Kidney (tissue), 14 donors: ENCODE measurements around the gene FADS2. TPM values are rescaled to one million over a fixed set of nuclear protein-coding genes. Genes with fewer than 3 reads are reported as not detected.

Source experiments
- DNase-seq, 5 donors: peaks; one replicate each; pipeline ENCODE4 v3.0.0-alpha.2; 2013 to 2020
- FAIRE-seq: peaks from 2 replicates; lab custom pipeline; 2012; peaks lifted over from hg19 to GRCh38; lab: Jason Lieb, UNC
- H3K27ac ChIP-seq, 2 donors: one replicate each; pipeline ENCODE4 v1.7.0; 2013; ENCODE audit warnings: low read depth in 2 of 2, low read length in 2 of 2, inconsistent platforms in 1 of 2
- H3K27me3 ChIP-seq: one replicate; pipeline ENCODE4 v1.7.1; 2013; ENCODE audit warnings: low read length, inconsistent platforms; ENCODE audit not compliant: control insufficient read depth, insufficient read depth
- H3K36me3 ChIP-seq, 3 donors: one replicate each; pipeline versions ENCODE4 v1.7.0 to v1.7.1; 2013; ENCODE audit warnings: low read length in 3 of 3, control low read depth in 1 of 3, inconsistent platforms in 1 of 3; ENCODE audit not compliant: insufficient read depth in 3 of 3, control insufficient read depth in 2 of 3
- H3K4me1 ChIP-seq, 3 donors: one replicate each; pipeline versions ENCODE4 v1.7.0 to v1.7.1; 2013; ENCODE audit warnings: low read length in 3 of 3, inconsistent platforms in 1 of 3, low read depth in 1 of 3; ENCODE audit not compliant: control insufficient read depth in 2 of 3, insufficient read depth in 2 of 3
- H3K4me3 ChIP-seq, 3 donors: one replicate each; pipeline versions ENCODE4 v1.7.0 to v1.8.1; 2013; ENCODE audit warnings: low read length in 3 of 3, control low read depth in 1 of 3, inconsistent platforms in 1 of 3
- H3K9ac ChIP-seq, 3 donors: one replicate each; pipeline versions ENCODE4 v1.7.0 to v1.7.1; 2013; ENCODE audit warnings: low read length in 3 of 3, control low read depth in 1 of 3, inconsistent platforms in 1 of 3
- H3K9me3 ChIP-seq, 3 donors: one replicate each; pipeline versions ENCODE4 v1.7.0 to v1.7.1; 2013; ENCODE audit warnings: low read length in 3 of 3, control low read depth in 1 of 3, inconsistent platforms in 1 of 3; ENCODE audit not compliant: control insufficient read depth in 2 of 3, insufficient read depth in 1 of 3
- CTCF ChIP-seq: IDR thresholded peaks from 3 replicates; pipeline ENCODE4 v1.5.1; 2012; ENCODE audit warnings: mild to moderate bottlenecking, moderate library complexity, borderline replicate concordance; ENCODE audit not compliant: insufficient read depth; ENCODE audit errors: extremely low read depth
- intact Hi-C: fragments of 100-400 bp; cut with DNase I; formaldehyde crosslinking; loops from one replicate; pipeline ENCODE4 v1.11.1; 2022
- polyA plus RNA-seq: library from polyadenylated mRNA; stranded (reverse); fragments of 350-450 nt; fragmentation: Illumina TruSeq; extraction: RNeasy Lipid Tissue Mini Kit (QIAGEN cat#74804); gene quantifications from one replicate; pipeline ENCODE4 v1.2.3, GENCODE V29; 2014; ENCODE audit warnings: low read depth, low replicate concordance; ENCODE audit not compliant: insufficient read depth
- total RNA-seq: library from RNA; stranded (reverse); fragmentation: NEBNext Ultra II Directional; extraction: Animal tissue kit (Norgen Biotek cat#: 25700); gene quantifications from one replicate; pipeline ENCODE4 v1.2.1, GENCODE V29; 2021
- donor health status: control.
- donor health status: control.
- donor health status: control.
- donor health status: control.
- donor health status: control.
- donor health status: DM: yes; HTN: yes; CAD: no.
- donor health status: Normal renal cell carcinoma (clear cell type).

Gene FADS2
- total and polyA plus RNA-seq, 2 donors from 2014 or later: 9.8 to 49.2 TPM

DNA sequence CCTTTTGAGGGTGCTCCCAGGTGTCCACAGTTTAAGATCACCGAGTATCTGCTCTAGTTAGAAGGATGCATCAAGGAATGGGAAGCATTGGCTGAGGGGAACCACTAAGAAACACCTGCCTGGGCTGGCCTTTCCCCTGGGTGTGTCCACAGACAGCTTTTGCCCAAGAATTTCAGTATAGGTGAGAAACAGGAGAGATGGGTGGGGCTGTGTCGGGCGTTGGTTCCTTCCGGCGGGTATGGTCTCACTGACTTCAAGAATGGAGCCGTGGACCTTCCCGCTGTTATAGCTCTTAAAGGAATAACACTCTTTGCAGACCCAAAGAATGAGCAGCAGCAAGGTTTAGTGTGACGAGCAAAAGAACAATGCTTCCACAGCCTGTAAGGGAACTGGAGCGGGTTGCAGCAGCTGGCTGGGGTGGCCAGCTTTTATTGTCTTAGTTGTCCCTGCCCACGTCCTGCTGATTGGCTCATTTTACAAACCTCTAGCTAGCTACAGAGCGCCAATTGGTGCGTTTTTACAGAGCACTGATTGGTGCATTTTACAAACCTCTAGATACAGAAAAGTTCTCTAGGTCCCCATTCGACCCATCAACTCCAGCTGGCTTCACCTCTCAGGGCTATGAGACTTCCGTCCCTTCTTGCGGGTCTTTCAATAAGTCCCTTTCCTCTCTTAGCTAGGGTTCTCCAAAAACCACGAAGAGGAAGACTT lies 13.7 kb upstream of the FADS2 start:
- H3K27ac ChIP-seq: peak overlapping the region; percentile 74 to 75

GRCh38 chr11:61814958-61815789 lies 12.9 kb upstream of the FADS2 start:
- FAIRE-seq: no peak
- no peaks in the 10 kb centered on the region for H3K27me3 ChIP-seq
- peak overlapping the region; percentile 93 to 97 for H3K27ac ChIP-seq
- H3K9me3 ChIP-seq: no peaks in the 10 kb centered on the region
- peak overlapping the region; percentile 75 to 82 (median 79) for H3K4me3 ChIP-seq
- peak overlapping the region; percentile 76 to 94 (median 94) for H3K9ac ChIP-seq
- H3K4me1 ChIP-seq: peaks cover 0 to 8% (median 0%) of the 10 kb centered on the region in 3 donors
- TF ChIP-seq CTCF: no peak
- H3K36me3 ChIP-seq: peaks cover 0 to 3% (median 2%) of the 10 kb centered on the region in 3 donors
- peak; percentile 94 to 99 (median 97) for DNase-seq
- intact Hi-C loops: no loop called here

More for the DNA sequence above, 13.7 kb upstream of the FADS2 start:
- FAIRE-seq (no peak), DNase-seq (peak in 3 of 5 donors; percentile 42 to 58 (median 54))
- H3K4me3 ChIP-seq: peak overlapping the region; percentile 49 to 79 (median 54)
- no peaks in the 10 kb centered on the region for H3K27me3 ChIP-seq
- no peaks in the 10 kb centered on the region for H3K9me3 ChIP-seq
- H3K36me3 ChIP-seq: peaks cover 0 to 3% (median 2%) of the 10 kb centered on the region in 3 donors
- intact Hi-C loops: no loop called here
- no peak for TF ChIP-seq CTCF
- H3K4me1 ChIP-seq: peaks cover 0 to 8% (median 0%) of the 10 kb centered on the region in 3 donors
- peak overlapping the region in 2 of 3 donors; percentile 21 to 34 for H3K9ac ChIP-seq

DNA sequence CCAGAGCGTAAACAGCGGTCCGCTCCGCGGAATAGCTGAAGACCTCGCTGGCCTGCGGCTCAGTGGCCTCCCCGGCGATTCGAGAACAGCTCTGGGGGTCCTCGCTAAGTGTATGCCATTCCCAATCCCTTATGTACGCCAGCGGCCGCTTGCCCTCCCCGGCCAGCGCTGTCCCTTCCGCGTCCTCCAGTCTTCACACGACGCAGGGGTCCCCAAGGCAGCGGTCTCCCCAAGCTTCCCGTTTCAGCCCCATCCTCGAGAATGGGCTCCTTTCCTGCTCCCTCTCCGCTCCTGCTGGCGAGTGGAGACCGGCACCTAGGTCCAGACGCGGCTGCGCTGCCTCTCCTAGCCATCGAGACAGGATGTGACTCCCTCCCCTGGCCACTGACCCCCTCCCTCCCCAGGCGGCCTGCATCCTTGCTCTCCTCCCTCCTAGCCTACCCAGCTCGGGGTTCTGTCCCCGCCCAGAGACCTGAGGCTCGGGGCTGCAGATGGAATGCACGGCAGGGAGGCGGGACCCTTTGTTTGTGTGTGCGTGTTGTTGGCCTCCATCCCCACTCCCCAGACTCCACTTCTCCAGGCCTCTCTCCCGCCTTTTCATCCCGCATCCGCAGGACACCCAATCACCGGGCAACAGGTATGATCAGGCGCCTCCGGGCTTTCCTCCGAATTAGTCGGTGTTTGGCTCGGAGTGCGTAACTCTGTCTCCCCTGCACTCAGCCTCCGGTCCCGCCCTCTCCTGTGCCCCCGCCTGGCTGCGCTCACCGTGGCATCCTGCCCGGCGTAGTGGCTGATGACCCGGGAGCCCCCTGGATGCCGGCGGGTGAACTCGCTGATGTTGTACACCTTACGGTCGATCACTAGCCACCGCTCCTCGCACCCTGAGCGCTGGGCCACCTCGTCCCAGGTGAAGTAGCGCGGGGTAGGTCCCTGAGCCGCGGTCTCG lies 12.0 kb upstream of the FADS2 start:
- intact Hi-C loops: no loop called here
- TF ChIP-seq CTCF: no peak
- peak overlapping the region; percentile 32 to 94 (median 94) for H3K9ac ChIP-seq

More for the DNA sequence above, 12.0 kb upstream of the FADS2 start:
- peak; percentile 81 to 91 (median 88) for DNase-seq
- Histone ChIP-seq H3K36me3 (peaks cover 0 to 3% (median 2%) of the 10 kb centered on the region in 3 donors), H3K4me3 (peak overlapping the region; percentile 75 to 82 (median 79)), H3K9me3 (no peaks in the 10 kb centered on the region), H3K4me1 (peaks cover 0 to 8% (median 0%) of the 10 kb centered on the region in 3 donors), H3K27ac (peak overlapping the region; percentile 93 to 97), H3K27me3 (no peaks in the 10 kb centered on the region)
- no peak for FAIRE-seq
